H1 (cell line): ENCODE results near the gene ADAMTS4.

Experiments used
- GABPA ChIP-seq: IDR thresholded peaks from 2 replicates; pipeline ENCODE4 v1.6.1; 2011; ENCODE audit warnings: mild to moderate bottlenecking, low read length, moderate library complexity, borderline replicate concordance; ENCODE audit not compliant: insufficient read depth
- JUN ChIP-seq: IDR thresholded peaks from 2 replicates; pipeline ENCODE4 v1.6.1; 2011; ENCODE audit warnings: low read depth, mild to moderate bottlenecking, improper control_type of control experiment, low read length
- POLR2AphosphoS5 ChIP-seq: IDR thresholded peaks from 2 replicates; pipeline ENCODE4 v1.6.1; 2011; ENCODE audit warnings: low read depth, low read length
- RAD21 ChIP-seq, 2 experiments: IDR thresholded peaks in 1 of 2; conservative IDR thresholded peaks in 1 of 2; 2 replicates each; pipeline ENCODE4 v1.6.1; 2011; ENCODE audit warnings: low read depth in 2 of 2, low read length in 2 of 2, improper control_type of control experiment in 1 of 2, inconsistent platforms in 1 of 2, mild to moderate bottlenecking in 1 of 2, moderate library complexity in 1 of 2
- SAP30 ChIP-seq: fragments of 300-600 bp; sonication (generic); IDR thresholded peaks from 2 replicates; pipeline ENCODE4 v1.7.1; 2012; ENCODE audit warnings: low read length, moderate library complexity, mild to moderate bottlenecking, inconsistent platforms; ENCODE audit not compliant: insufficient read depth, insufficient replicate concordance
- SIRT6 ChIP-seq: IDR thresholded peaks from one replicate; pipeline ENCODE4 v1.7.1; 2012; ENCODE audit warnings: low read length, inconsistent platforms
- SP1 ChIP-seq: IDR thresholded peaks from 2 replicates; pipeline ENCODE4 v1.6.1; 2011; ENCODE audit warnings: low read depth, low read length
- ZNF274 ChIP-seq: IDR thresholded peaks from 2 replicates; pipeline ENCODE4 v1.7.0; 2012; ENCODE audit warnings: low read length, borderline replicate concordance; ENCODE audit errors: extremely low read depth
- TF ChIP-seq, protein P1 (sequence below), 3 experiments: IDR thresholded peaks; 1 replicate in 2 of 3; 2 replicates in 1 of 3; pipeline versions ENCODE4 v1.5.1 to v1.6.1; 2011; ENCODE audit warnings: low read length in 3 of 3, mild to moderate bottlenecking in 3 of 3, inconsistent platforms in 2 of 3, low read depth in 1 of 3, moderate library complexity in 1 of 3; ENCODE audit not compliant: insufficient read depth in 1 of 3; ENCODE audit errors: control extremely low read depth in 1 of 3
- TF ChIP-seq, protein P2 (sequence below): IDR thresholded peaks from 2 replicates; pipeline ENCODE4 v1.6.1; 2012; ENCODE audit warnings: inconsistent platforms

DNA sequence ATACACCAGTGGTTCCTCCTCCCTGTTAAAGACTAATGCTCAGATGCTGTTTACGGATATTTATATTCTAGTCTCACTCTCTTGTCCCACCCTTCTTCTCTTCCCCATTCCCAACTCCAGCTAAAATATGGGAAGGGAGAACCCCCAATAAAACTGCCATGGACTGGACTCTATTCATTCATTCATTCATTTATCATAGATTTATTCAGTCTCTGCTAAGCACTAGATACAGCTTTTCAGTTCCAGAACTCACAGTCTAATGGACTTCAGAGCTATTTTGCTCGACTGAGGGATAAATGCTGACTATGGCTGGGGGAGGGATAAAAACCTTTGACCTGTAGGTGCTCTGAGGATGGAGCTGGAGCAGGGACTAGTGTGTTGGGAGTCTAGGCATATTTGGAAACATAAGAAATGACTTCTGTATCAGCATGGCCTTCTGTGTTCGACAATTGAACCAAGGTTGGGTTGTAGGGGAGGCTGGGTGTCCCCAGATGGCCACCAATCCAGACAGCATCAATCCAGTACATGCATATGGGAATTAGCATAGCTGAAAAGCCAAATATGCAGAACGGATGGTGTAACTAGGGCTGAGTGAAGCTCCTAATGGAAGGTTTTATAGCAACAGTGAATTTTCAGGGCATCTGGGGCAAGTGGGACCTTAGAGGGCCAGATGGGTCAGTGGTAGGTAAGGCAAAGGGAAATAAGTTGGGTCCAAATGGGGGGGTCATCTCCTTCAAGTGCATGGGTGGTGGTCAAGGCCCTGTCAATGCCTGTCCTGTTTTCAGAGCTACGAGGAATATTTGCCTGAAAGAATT, 20.4 kb upstream of the ADAMTS4 start:
- no peak for TF ChIP-seq SP1
- TF ChIP-seq, protein P1, sequence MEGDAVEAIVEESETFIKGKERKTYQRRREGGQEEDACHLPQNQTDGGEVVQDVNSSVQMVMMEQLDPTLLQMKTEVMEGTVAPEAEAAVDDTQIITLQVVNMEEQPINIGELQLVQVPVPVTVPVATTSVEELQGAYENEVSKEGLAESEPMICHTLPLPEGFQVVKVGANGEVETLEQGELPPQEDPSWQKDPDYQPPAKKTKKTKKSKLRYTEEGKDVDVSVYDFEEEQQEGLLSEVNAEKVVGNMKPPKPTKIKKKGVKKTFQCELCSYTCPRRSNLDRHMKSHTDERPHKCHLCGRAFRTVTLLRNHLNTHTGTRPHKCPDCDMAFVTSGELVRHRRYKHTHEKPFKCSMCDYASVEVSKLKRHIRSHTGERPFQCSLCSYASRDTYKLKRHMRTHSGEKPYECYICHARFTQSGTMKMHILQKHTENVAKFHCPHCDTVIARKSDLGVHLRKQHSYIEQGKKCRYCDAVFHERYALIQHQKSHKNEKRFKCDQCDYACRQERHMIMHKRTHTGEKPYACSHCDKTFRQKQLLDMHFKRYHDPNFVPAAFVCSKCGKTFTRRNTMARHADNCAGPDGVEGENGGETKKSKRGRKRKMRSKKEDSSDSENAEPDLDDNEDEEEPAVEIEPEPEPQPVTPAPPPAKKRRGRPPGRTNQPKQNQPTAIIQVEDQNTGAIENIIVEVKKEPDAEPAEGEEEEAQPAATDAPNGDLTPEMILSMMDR (IDR thresholded peaks at IDR 0.05; ENCODE audit: control extremely low read depth in 1 of 3, insufficient read depth in 1 of 3, low read depth in 1 of 3, low read length in 3 of 3) = no peak
- TF ChIP-seq GABPA = no peak
- TF ChIP-seq POLR2AphosphoS5 = no peak
- no peak for TF ChIP-seq ZNF274
- no peak for TF ChIP-seq JUN
- TF ChIP-seq, protein P2, sequence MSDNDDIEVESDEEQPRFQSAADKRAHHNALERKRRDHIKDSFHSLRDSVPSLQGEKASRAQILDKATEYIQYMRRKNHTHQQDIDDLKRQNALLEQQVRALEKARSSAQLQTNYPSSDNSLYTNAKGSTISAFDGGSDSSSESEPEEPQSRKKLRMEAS = no peak
- TF ChIP-seq RAD21 (IDR thresholded peaks at IDR 0.05 in 1 of 2, conservative IDR thresholded peaks at IDR 0.05 in 1 of 2; ENCODE audit: low read depth in 2 of 2, low read length in 2 of 2) = no peak
- no peak for TF ChIP-seq SAP30
- no peak for TF ChIP-seq SIRT6
